GM12891 (cell line): ENCODE results near the gene TAF5L.

Source experiments
- POLR2AphosphoS5 ChIP-seq: IDR thresholded peaks from 2 replicates; pipeline ENCODE4 v1.6.1; 2011; ENCODE audit warnings: low read depth, low read length, control low read depth
- TAF1 ChIP-seq: IDR thresholded peaks from 2 replicates; pipeline ENCODE4 v1.6.1; 2011; ENCODE audit warnings: low read depth, low read length, control low read depth

DNA sequence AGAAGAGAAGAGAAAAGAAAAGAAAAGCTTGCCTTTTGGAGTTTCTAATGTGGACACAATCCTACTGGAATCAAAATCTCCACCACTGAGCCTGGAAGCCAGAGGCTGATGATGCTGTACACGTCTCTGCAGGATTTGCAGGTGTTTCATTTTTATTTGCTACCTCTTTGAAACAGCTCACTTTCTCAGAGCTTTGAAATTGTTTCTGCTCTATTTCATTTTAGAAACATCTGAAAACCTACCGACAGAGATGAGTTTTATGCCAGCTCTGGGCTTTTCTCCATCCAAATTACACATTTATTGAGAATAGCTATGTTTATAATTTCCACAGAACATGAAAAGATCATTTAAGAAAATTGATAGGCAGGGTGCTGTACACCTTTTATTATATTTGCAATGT is 46.3 kb upstream of the TAF5L start:
- no peak for TF ChIP-seq TAF1
- TF ChIP-seq POLR2AphosphoS5 = no peak
